ENCODE measurements around the gene HES2.
"Not testable (repeated sequence)": the region's sequence is repeated elsewhere in the genome, so short reads cannot be mapped to it uniquely, and the experiment has no call there.

The HES2 gene

DNA sequence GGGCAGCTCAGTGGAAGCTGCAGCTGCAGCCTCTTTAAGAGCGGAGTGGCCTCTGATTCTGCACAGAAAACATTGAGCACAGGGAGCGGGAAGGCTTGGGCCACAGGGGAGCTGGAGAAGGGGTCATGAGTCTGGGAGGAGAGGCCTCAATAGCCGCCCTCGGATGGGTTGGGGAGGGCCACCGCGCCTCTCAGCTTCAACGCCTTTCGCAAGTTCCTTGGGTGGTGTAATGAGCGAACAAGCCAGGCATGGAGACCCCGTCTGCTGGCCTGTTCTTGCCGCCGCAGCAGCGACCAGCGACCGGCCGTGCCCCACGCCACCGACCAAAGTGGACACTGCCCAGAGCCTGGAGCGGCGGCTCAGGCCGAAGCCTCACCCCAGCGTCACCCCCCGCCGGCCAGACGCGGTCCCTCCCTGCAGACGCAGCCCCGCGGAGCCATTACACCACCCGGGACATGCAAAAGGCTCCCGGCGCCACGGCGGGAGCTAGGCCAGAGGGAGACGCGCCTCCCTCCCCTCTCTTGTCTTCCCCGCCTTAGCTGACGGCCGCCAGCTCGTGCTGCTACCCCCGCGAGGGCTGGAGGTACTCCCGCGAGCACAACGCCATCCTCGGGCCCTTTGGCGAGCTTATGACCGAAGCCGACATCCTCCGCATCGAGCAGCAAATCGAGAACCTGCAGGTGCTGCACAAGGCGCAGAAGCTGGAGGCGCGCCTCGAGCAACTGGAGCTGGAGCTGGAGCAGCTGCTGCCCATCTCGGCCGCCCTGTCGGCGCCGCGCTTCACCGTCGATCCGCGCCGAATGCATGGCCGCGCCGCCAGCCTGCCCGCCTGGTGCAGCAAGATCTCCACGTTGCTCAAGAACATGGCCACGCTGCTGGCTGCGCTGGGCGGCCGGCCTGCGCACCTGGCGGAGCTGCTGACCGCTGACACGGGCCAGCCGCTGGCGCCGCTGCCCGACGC is 34.5 kb upstream of the HES2 start:
- not testable (repeated sequence) for DNase-seq

- DNase-seq, result peak; percentile 67
These were observed 31.2 kb upstream of the HES2 start for GRCh38 chr1:6450943-6451373.

DNA sequence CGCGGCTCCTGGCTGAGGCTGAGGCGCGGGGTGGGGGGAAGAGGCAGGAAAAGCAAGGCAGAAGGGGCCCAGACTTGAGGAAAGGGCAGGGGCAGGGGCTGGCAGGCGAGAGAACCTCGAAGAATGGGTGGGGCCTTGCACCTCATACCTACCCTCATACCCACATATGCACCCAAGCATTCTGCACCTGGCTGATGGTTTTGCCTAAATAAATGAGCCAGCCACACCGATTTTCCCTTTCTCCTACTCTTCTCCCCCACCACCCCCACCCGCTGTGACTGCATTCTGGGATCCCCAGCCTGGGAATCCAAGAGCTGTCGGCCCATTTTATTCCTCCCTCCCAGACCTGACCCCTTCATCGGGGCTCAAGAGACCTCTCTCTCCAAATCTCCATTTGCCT is 30.8 kb upstream of the HES2 start:
- DNase-seq, result peak; percentile 79

DNA sequence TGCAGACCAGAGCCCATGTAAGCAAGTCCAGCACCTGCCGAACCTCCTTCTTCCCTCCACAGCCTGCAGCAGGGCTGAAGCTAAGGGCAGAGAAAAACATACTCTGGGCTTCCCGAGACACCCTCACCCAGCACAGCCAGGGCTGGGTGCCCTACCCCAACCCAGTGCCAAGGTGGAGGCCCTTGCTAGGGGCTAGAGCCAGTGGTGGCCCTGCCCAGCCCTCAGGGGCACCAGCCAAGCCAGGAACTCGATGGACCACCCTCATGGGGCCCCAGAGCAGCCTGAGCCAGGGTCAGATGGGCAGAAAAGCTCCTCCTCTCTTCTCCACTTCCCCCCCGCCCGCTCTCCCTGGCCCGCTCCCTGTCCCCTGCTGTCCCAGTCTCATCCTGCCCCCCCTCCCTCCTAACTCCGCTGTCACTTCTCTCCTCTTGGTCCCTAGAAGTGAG is 30.3 kb upstream of the HES2 start:
- peak; percentile 70 for DNase-seq

DNA sequence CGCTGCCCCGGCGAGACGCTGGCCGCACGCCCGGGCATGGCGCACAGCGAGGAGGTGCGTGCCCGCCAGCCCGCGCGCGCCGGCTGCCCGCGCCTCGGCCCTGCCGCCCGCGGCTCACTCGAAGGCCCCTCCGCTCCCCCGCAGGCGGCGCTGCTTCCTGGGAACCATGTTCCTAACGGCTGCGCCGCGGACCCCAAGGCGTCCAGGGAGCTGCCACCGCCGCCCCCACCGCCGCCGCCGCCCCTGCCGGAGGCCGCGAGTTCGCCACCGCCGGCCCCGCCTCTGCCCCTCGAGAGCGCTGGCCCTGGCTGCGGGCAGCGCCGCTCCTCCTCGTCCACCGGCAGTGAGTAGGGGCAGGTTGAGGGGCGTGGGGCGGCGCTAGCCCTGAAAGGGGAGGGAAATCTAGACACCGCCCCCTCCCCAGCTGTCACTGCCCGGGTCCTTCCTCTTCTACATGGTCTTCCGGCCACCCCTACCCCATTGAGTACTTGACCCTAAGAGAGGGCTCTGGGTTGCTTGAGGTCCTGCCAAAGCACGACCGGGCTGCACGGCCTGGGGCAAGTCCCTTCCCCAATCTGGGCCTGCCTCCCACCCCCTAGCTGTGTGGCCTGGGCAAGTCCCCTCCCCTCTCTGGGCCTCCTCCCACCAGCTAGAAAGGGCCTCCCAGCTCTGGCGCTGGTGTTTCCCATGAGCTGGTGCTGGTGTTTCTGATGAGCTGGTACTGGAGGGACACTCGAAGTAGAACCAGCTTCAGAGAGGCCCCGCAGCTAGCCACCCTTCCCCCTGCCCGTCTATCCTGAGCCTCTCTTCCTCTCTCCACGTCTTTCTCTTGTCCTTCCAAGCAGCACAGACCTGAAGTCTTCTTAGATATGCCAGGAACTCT is 29.3 kb upstream of the HES2 start:
- DNase-seq, result peak; percentile 31

- peak; percentile 90 for DNase-seq
These were observed 28.4 kb upstream of the HES2 start for GRCh38 chr1:6447818-6448748.

- DNase-seq, result peak; percentile 46
These were observed 27.5 kb upstream of the HES2 start for GRCh38 chr1:6447016-6447817.

DNA sequence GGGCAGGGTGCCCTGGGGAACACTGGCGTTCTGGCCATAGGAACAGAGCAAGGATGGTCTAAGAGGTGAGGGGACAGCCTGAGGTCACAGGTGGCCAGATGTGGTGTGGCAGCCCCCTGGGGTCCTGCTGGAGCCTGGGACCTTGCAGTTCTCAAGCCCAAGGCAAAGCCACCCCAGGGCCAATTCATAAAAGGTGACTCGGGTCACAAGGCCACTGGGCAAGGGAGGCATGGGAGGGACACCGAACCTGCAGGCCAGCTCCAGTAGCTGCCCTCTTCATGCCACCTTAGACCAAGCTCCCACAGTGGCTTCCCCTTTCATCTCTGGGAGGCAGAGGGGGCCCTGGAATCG is 26.9 kb upstream of the HES2 start:
- no peak for DNase-seq

DNA sequence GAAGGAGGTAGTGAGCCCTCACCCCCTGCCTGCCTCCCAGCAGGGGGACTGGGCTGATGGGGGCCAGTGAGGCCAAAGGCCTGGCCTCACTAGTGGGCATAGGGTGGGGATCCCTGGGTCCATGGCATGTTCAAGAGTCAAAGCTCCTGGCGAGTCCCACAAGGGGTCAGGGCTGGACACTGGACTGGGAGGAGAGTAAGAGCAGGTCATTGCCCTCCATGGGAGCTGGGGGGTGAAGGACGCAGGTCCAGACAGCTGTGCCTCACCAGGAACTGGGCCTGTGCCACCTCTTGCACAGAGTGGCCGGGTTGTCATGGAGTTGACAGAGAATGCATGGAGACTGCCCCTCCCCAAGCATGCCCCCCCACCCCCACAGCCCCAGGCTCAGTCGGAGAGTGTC is 26.2 kb upstream of the HES2 start:
- not testable (repeated sequence) for DNase-seq

DNA sequence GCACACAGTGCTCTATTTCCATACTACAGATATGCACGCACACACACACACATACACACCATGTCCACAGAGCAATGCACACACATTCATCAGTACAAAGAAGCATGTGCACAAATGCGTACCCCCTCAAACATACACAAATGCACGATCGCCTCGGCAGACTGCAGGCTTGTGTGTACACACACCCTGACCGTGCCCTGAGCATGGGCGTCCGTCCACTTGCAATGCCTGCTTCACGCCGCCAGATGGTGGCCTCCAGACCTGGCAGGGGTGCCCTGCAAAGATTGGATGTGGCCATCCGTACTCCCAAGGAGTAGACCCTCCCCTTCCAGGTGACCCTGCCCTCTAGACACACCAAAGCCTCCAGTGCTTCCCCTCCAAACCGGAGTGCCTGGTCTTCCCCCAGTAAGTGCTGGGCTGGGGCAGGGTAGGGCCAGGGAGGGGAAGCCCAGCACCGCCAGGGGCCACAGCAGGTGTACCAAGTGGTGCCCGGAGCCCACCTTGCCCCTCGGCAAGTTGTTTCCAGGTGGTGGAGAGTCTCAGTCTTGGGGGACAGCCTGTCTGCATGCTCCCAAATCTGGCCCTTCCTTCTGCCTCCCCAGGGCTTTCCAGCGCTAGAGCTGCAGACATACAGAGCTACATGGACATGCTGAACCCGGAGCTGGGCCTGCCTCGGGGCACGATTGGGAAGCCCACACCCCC is 25.5 kb upstream of the HES2 start:
- DNase-seq, result peak; percentile 49

GRCh38 chr1:6444377-6444776 is 24.7 kb upstream of the HES2 start:
- DNase-seq, result no peak

DNA sequence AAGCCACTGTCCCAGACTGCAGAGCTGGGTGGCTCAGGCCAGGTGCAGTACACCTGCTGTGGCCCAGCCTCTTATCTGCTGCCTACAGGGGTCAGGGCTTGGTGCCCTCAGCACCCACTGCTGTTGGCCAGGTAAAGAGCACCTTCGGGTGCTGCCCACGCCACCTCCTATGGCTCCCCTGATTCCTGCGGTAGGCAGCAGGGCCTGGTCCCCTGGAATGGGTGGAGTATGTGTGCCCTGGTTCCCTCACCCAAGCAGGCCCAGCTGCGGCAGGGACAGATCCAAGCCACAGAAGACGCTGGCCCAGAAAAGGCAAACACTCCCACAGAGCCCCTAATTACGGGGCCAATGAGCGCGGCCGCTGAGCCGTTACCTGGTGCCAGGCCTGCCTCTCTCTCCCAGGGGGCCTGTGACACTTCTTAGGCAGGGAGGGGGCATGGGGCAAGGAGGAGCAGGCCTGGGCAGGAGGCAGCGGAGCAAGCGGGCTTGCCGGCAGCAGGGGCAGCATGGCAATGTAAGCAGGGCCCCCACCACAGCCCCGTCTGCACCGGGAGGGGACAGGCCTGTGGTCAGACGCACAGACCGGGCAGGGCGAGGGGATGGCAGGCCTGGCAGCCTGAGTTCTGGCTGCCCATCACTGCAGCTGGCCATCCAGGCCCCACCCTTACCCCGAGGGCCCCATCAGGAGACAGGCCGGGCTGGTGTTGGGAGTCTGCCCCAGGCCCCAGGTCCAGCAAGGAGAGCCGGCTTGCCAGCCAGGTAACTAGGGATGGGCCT is 23.8 kb upstream of the HES2 start:
- no peak for DNase-seq

DNA sequence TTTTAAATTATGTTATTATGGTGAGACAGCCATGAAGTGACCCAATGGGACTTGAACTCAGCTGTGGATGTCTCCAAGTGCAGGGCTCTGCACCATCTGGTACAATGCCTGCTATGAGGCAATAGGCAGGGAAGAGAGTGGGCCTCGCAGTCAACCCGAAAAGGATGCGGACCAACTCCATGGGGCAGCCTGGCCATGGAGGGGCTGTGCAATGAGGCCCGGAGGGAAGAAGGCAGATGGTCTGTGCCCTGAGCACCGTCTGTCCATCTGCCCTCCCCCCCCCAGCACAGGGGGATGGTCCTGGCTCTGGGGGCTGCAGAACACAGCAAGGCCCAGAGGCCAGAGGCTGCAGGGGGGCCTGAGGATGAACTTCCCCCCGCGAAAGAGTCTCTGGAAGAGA is 21.9 kb upstream of the HES2 start:
- DNase-seq, result no peak

GRCh38 chr1:6440198-6441126 is 20.7 kb upstream of the HES2 start:
- DNase-seq, result peak; percentile 40

DNA sequence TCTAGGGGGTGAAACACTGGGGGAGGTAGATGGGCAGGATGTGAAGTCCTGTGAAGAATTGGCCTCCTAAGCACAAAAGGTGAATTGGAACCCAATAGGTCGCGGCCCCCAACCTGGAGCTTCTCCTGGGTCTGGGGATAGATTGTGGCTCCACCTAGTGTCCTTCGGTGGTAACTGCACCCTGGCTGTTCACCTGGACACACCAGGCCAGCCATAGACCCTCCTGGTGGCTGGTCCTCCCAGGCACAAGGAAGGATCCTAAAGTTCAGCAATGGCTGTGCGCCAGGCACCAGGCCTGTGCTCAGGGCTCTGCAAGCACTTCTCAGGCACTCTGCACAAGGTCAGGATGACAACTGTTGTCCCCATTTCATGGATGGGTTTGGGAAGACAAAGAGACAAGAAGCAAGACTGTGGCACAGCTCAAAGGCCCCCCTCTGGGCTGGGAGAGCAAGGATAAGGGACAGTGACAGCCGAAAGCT is 18.4 kb upstream of the HES2 start:
- peak; percentile 29 for DNase-seq

- DNase-seq, result not testable (repeated sequence)
These were observed 17.4 kb upstream of the HES2 start for GRCh38 chr1:6437012-6437700.

DNA sequence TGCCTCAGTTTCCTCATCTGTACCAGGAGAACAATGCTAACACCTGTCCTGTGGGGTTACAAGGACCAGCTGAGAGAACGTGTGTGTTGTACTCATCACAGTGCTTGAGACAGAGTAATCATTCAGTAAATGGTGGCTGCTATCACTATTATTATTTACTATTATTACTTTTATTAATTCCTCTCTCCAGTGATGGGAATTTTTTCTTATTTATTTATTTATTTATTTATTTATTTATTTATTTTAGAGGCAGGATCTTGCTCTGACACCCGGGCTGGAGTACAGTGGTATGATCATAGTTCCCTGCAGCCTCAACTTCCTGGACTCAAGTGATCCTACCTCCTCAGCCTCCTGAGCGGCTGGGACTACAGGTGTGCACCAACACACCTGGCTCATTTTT is 16.6 kb upstream of the HES2 start:
- not testable (repeated sequence) for DNase-seq

GRCh38 chr1:6435547-6435946 is 15.8 kb upstream of the HES2 start:
- no peak for DNase-seq
